GM18870 (cell line): ENCODE results near the gene VILL.
A peak's percentile ranks its signal among the peaks of the same experiment; 100 is the strongest.
"Not testable (repeated sequence)": the region's sequence is repeated elsewhere in the genome, so short reads cannot be mapped to it uniquely, and the experiment has no call there.

ENCODE experiments used
- ATAC-seq: cut with Tn5 transposase; IDR thresholded peaks from one replicate; pipeline ENCODE4 v1.9.1; 2021; ENCODE audit warnings: moderate library complexity; ENCODE audit not compliant: unreplicated experiment

VILL gene

DNA sequence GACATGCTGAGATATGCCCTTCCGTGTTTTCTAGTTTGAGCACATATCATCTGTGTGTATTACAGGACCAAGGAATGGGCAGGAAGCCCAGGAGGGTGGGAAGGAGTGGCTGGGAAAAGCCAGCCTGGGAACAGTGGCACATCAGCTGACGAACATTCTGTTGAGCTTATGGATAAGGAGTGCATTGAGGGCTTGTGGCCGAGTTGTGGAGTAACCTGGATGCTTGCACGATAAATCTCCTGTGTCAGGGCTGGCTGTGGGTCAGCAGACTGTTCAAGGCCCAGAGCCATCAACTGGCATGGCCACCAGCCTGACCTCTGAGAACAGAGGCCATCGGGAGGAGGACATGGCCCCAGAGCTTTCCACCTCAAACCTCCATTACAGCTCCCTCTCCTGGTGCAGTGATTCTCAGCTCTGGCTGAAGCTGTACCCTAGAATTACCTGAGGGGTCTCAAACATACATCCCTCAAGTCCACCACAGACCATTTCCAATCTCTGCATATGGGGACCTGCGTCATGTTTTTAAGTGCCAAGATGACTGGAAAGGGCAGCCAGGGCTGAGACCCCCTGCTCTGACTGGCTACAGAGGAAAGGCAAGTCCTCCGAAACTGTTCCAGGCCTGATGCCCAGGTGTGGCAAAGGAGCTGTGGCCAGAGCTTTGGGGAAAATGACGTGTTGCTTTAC, 4.8 kb upstream of the VILL start:
- ATAC-seq = no peak

DNA sequence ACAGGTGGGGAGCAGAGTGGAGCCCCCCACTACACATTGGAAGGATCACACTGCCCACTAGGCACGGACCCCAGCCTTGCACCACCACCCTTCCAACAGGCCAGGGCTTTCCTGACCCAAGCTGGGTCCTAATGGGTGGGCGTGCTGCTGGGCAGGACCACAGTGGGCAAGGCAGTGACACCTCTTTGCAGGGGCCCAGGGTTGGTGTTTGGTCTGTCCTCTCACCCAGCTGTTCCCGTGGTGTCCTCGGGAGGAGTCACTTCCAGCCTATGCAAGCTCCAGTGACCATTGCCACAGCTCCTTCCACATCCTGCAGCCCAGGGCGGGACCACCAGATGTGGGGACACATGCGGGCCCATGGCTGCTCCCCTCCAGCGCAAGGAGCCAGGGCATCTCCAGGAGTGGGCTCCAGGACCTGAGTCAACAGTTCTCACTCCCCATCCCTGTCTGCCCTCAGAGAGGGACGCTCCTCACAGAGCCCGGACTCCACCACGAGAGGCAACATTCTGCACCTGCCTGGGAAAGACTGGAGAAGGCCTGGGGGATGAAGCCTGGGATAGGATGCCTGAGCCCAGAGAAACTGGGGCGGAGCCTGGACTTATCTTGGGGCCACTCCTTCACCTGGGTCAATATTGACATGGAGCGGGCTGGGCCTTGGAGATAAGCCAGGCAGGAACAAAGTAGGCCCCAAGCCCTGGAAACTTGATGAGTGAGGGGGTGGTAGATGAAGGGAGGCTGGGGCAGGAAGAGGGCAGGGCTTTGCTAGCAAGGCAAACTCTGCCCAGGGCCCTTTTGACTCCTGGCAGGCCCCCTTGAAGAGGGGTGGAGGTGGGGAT, 3.9 kb upstream of the VILL start:
- ATAC-seq = no peak

DNA sequence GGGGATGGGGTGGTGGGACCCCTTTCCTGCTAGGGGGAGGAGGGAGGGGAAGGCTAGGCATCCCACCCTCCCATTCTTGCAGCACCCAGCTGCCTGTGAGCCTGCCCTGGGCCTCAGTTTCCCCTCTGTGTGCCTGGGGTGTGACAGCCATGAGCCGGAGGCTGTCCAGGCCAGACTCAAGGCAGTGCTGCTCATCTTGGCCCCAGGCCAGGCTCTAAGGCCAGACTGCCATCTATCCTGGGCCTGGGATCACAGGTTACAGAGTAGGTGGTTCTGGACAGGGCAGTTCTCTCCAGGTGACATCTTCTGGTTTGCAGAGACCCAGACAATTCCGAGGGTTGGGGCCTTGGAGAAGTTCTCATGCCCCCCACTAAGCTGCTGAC, 3.3 kb upstream of the VILL start:
- ATAC-seq = no peak

DNA sequence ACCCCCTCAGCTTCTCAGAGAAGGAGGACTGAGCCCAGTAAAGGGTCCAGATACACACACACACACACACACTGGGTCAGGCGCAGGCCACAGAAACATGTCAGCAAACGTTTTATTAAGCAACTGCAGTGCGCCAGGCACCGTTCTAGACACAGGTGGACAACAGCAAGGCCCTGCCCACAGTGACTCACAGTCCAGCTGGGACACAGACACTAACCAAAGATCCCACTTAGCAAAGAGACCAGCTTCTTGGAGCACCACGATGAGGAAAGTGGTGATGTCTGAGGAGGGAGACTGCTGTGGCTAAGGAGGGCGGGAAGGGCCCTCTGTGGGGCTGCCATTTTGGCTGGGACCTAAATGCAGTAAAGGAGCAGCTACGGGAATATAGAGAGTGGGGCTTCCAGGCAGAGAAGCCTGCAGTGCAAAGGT, 2.8 kb upstream of the VILL start:
- no peak for ATAC-seq

- ATAC-seq = not testable (repeated sequence)
These were observed 2.2 kb upstream of the VILL start for GRCh38 chr3:37988376-37988775.

DNA sequence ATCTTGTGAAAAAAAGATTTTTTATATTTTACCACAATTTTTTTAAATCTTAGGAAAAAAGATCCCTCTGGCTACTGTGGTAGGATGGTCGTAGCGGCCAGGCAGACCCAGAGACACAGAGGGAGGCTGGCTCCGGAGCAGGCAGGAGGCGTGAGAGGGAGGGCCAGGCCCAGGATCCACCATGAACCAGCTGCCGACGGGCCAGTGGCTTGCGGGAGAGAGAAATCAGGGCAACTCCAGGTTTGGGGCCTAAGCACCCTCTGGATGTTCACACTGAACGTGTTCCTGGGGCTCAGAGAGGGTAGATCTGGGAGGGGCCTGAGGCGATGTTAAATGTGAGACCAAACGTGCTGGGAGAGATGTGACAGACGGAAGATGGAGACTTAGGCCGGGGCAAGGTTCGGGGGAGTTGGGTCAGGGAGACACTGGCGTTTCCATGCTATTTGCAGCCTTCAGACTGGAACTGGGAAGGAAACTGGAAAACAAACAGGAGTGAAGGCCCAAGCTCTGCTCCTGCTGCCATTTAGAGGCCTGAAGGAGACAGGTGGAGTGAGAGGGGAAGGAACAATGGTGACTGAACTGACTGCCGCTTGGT, 1.6 kb upstream of the VILL start:
- ATAC-seq = no peak

DNA sequence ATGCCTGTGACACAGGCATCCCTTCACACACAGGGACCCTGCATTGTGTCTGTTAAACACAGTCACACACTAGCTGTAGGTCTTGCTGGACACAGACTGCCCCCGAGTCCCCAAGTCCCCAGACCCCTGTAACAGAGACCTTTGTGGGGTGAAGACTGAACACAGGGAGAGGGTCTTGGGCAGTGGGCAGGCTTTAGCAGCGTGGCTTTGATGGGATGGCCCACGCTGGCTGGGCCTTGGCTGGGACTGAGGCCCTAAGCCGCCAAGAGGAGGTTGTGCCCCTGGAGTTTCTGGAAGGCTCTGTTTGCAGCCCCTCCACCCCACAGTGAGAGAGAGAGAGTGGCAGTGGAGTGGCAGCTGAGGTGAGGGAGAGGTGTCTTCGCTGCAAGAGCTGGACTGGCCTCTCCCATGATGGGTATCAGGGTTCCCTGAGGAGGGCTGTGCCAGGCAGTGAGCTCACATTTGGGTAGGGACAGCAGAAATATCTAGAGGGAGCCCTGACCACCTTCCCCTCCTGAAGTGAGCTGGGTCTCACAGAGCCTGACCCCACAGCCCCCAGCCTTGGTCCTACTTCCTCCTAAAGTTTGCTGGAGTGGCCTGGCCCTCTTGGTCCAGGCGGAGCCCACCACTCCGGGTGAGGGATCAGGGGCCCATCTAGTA, 635 bp upstream of the VILL start:
- no peak for ATAC-seq

DNA sequence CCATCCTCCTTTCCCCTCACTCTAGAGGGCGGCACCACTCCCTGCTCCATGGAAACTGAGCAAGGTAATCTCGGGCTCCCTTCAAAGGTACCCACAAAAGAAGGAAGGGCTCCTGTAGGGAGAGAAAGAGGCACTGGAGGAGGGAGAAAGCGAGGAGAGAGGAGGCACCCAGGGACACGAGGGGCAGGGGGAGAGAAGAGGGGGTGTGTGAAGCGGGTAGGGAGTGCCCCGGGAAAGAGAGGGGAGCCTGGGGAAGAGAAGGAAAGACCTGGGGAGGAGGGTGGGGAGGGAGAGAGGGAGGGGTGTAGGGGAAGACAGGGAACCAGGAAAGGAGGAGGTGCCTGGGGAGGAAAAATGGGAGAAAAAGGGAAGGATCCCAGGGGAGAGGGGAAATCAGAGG, 523 bp downstream of the VILL start:
- no peak for ATAC-seq

GRCh38 chr3:37991823-37992222, 1.2 kb downstream of the VILL start:
- ATAC-seq = no peak

GRCh38 chr3:37992271-37993066, 1.9 kb downstream of the VILL start:
- no peak for ATAC-seq

GRCh38 chr3:37993067-37993455, 2.5 kb downstream of the VILL start:
- ATAC-seq = no peak

DNA sequence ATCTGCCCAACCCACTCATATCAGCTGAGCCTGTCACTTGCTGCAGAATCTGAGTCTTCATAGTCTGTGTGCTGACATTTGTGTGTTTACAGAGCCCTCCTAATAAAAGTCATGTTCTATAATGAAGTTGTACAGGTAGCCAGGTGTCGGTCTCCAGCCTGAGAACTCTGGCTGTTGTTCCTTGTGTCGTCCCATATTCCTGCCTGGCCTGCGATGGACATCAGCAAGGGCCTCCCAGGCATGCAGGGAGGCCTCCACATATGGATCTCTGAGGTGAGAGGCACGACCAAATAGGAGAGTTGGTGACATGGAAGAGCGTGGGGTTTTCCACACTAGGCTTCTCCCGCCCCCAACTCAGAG, 2.9 kb downstream of the VILL start:
- no peak for ATAC-seq

DNA sequence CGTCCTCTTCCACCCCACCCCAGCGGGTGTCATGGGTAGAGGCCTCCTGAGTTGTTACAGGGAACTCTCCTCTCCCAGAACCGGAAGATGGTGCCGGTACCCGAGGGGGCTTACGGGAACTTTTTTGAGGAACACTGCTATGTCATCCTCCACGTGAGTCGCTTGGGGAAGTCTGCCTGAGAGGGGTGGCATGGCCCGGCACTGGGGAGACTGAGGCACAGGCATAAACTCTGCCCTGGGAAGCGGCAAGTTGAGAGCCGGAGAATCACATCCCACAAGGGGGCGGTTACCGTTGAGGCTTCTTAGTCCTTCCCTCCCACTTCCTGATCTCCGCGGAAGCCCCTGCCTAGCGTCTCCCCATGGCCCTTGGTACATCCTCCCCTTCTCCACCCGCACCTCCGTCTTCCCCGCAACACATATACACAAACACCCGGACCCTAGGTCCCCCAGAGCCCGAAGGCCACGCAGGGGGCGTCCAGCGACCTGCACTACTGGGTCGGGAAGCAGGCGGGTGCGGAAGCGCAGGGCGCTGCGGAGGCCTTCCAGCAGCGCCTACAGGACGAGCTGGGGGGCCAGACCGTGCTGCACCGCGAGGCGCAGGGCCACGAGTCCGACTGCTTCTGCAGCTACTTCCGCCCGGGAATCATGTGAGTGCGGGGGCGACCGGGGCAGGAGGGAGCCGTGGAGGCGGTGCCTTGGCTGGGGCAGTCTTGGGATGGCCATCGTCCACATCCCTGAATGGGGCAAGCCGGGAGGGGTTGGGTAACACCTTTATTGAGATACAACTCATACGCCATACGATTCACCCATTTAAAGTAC, 3.4 kb downstream of the VILL start:
- ATAC-seq = peak; percentile 40

- no peak for ATAC-seq
These were observed 4.0 kb downstream of the VILL start for GRCh38 chr3:37994639-37994972.

DNA sequence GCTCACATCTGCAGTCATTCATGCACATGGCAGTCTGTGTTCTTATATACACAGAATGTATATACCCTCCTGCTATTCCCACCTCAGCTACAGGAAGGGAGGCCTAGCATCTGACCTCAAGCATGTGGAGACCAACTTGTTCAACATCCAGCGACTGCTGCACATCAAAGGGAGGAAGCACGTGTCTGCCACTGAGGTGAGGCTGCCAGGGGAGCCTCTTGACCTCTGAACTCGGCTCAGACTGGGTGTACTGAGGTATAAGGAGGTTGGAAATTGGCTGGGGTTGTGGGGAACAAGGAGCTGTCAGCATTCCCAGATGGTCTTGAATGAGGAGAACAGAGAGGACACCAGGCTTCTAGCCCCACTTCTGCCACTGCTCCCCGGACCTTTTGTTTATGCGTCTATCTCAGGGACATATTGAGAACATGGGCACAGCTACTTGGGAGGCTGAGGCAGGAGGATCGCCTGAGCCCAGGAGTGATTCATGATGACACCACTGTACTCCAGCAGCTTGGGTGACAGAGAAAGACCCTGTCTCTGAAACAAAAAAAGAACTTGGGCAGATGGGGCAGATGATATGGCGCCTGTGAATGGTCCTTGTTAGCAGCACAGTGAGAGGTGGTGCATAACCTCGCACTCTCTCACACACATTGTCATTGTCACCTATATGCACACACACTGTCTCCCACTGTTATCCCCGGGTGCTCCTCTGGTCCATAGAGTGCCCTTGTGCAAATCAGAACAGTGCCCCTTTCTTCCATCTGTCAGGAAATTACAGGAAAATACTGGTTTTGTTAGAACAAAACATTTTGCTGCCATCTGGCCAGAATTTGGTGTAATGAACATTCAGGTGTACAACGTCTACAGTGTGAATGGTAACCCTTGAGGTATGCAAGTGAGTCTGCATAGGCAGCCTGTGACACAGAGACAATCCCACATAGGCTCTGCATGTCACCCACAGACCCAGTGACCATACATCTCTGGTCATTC, 5.4 kb downstream of the VILL start:
- no peak for ATAC-seq

GRCh38 chr3:37996785-37997301, 6.3 kb downstream of the VILL start:
- peak; percentile 69 for ATAC-seq

DNA sequence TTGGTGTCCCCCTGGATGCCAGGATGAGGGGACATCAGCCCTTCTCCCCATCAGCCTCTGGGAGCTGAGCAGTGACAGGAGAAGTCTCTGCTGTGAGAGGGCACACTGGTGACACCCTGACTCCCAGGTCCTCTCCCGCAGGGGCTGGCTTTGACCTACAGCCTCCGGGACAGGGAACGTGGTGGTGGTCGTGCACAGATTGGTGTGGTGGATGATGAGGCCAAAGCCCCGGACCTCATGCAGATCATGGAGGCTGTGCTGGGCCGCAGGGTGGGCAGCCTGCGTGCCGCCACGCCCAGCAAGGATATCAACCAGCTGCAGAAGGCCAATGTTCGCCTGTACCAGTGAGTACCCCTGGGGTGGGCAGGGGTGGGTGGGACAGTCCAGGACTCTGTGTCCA, 6.8 kb downstream of the VILL start:
- ATAC-seq = no peak

GRCh38 chr3:37997791-37998370, 7.3 kb downstream of the VILL start:
- no peak for ATAC-seq
